Measurements from ENCODE around the gene DICER1.

Gene DICER1

DNA sequence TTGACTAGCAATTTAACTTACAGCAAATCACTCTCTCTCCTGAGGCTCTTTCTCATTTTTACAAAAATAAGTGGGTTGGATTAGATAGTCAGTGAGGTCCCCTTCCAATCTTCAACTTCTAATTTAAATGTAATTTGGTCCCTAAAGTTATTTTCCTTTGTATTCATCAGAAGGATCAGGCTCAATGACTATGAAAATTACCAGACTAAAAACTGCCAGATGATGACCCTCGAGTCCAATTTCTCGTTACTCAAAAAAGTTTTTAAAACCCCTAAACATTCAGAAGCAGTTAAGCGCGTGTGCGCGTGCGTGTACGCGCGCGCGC is 34.7 kb downstream of the DICER1 start:
- Histone ChIP-seq H2AFZ (ENCODE audit: low read depth, low read length) (no peak overlapping the region), H3K27ac (ENCODE audit: low read length) (no peak overlapping the region), H3K36me3 (ENCODE audit: insufficient read depth, low read length) (peaks cover 86% of the 10 kb centered on the region), H3K9me3 (ENCODE audit: insufficient read depth, low read length, severe bottlenecking) (no peaks in the 10 kb centered on the region), H3K9ac (ENCODE audit: low read depth, low read length) (no peak overlapping the region), H3K79me2 (ENCODE audit: insufficient read depth, low read length) (peaks cover 23% of the 10 kb centered on the region; the same call in 1 of the 2 replicates), H3K4me3 (ENCODE audit: low read depth in 1 of 2, low read length in 2 of 2) (no peak overlapping the region), H3K4me2 (ENCODE audit: insufficient read depth, low read length) (no peak overlapping the region), H3K27me3 (ENCODE audit: insufficient read depth, low read length, poor library complexity) (no peaks in the 10 kb centered on the region), H3K4me1 (ENCODE audit: insufficient read depth, low read length) (no peaks in the 10 kb centered on the region), H4K20me1 (ENCODE audit: insufficient read depth, low read length) (peaks cover 7% of the 10 kb centered on the region; the same call in 1 of the 2 replicates)
- TF ChIP-seq, protein P1, sequence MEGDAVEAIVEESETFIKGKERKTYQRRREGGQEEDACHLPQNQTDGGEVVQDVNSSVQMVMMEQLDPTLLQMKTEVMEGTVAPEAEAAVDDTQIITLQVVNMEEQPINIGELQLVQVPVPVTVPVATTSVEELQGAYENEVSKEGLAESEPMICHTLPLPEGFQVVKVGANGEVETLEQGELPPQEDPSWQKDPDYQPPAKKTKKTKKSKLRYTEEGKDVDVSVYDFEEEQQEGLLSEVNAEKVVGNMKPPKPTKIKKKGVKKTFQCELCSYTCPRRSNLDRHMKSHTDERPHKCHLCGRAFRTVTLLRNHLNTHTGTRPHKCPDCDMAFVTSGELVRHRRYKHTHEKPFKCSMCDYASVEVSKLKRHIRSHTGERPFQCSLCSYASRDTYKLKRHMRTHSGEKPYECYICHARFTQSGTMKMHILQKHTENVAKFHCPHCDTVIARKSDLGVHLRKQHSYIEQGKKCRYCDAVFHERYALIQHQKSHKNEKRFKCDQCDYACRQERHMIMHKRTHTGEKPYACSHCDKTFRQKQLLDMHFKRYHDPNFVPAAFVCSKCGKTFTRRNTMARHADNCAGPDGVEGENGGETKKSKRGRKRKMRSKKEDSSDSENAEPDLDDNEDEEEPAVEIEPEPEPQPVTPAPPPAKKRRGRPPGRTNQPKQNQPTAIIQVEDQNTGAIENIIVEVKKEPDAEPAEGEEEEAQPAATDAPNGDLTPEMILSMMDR (IDR thresholded peaks at IDR 0.05; ENCODE audit: borderline replicate concordance, extremely low read depth, low read length, poor library complexity, severe bottlenecking): no peak
- TF ChIP-seq EZH2 (IDR thresholded peaks at IDR 0.05; ENCODE audit: borderline replicate concordance, low read depth, low read length, severe bottlenecking): no peak
- ATAC-seq (ENCODE audit: insufficient read depth, low read depth) (no peak), DNase-seq (no peak)

DNA sequence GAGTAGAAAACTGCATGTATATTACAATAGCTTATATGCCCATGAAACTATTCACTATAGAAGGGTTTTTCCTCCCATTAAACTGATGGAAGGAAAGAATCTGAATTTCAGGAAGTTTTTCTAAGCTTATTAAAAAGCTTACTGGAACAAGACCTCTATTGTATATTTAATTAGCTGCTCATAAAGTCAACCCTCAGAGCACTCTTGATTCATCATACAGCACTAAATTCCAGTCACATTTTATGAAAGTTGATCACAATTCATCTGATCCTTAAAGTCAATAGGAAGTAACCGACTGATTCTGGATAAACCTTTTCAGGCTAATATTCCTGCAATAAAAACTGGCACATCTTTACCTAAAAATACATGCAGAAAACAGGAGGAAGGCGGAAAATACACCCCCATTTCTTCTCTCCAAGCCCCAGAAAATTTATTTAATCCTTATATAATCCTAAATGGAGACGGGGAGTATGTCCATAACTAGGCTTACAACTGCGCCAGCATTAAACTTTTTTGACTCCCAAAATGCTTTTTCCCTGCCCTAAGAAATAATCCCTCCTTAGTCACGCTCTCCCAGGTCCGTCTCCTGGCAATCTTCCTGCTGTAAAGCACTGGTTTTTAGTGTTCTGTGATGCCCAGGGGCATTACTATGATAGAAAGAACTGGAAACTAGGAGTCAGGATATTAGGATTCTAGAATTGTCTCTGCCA is 35.3 kb downstream of the DICER1 start:
- Histone ChIP-seq H2AFZ (ENCODE audit: low read depth, low read length) (no peak overlapping the region), H3K9me3 (ENCODE audit: insufficient read depth, low read length, severe bottlenecking) (no peaks in the 10 kb centered on the region), H3K36me3 (ENCODE audit: insufficient read depth, low read length) (peaks cover 86% of the 10 kb centered on the region), H3K4me2 (ENCODE audit: insufficient read depth, low read length) (no peak overlapping the region), H3K9ac (ENCODE audit: low read depth, low read length) (no peak overlapping the region), H4K20me1 (ENCODE audit: insufficient read depth, low read length) (peaks cover 6% of the 10 kb centered on the region; the same call in 1 of the 2 replicates), H3K27ac (ENCODE audit: low read length) (no peak overlapping the region), H3K4me1 (ENCODE audit: insufficient read depth, low read length) (no peaks in the 10 kb centered on the region), H3K4me3 (ENCODE audit: low read depth in 1 of 2, low read length in 2 of 2) (no peak overlapping the region), H3K79me2 (ENCODE audit: insufficient read depth, low read length) (peaks cover 23% of the 10 kb centered on the region; the same call in 1 of the 2 replicates), H3K27me3 (ENCODE audit: insufficient read depth, low read length, poor library complexity) (no peaks in the 10 kb centered on the region)
- ATAC-seq (ENCODE audit: insufficient read depth, low read depth) (no peak), DNase-seq (no peak)
- TF ChIP-seq, protein P1 (IDR thresholded peaks at IDR 0.05; ENCODE audit: borderline replicate concordance, extremely low read depth, low read length, poor library complexity, severe bottlenecking): no peak
- no peak for TF ChIP-seq EZH2 (IDR thresholded peaks at IDR 0.05; ENCODE audit: borderline replicate concordance, low read depth, low read length, severe bottlenecking)

DNA sequence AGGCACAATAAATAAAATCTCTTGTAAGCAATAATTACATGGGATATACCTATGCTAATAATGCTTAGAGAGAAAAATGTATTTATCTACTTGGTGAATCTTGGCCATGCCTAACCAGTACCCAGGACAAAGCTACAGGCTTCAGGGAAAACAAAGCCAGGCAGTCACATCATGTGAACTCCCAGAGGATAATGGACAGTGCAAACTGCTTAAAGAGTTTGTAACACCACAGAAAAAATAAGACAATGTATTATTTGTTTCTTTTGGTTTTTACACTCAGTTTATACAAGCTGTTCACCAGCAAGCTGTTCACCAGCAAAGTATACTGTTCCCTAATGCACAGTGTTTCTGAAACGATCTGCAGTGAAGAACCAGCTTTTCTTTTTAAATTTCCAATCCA is 38.0 kb downstream of the DICER1 start:
- Histone ChIP-seq H3K36me3 (ENCODE audit: insufficient read depth, low read length) (peaks cover 93% of the 10 kb centered on the region), H3K4me1 (ENCODE audit: insufficient read depth, low read length) (no peaks in the 10 kb centered on the region), H3K79me2 (ENCODE audit: insufficient read depth, low read length) (peaks cover 18% of the 10 kb centered on the region; the same call in 1 of the 2 replicates), H3K4me3 (ENCODE audit: low read depth in 1 of 2, low read length in 2 of 2) (no peak overlapping the region), H3K27me3 (ENCODE audit: insufficient read depth, low read length, poor library complexity) (no peaks in the 10 kb centered on the region), H3K27ac (ENCODE audit: low read length) (no peak overlapping the region), H4K20me1 (ENCODE audit: insufficient read depth, low read length) (peaks cover 6% of the 10 kb centered on the region; the same call in 1 of the 2 replicates), H3K9ac (ENCODE audit: low read depth, low read length) (no peak overlapping the region), H2AFZ (ENCODE audit: low read depth, low read length) (no peak overlapping the region), H3K9me3 (ENCODE audit: insufficient read depth, low read length, severe bottlenecking) (no peaks in the 10 kb centered on the region), H3K4me2 (ENCODE audit: insufficient read depth, low read length) (no peak overlapping the region)
- TF ChIP-seq, protein P1 (IDR thresholded peaks at IDR 0.05; ENCODE audit: borderline replicate concordance, extremely low read depth, low read length, poor library complexity, severe bottlenecking): no peak
- no peak for TF ChIP-seq EZH2 (IDR thresholded peaks at IDR 0.05; ENCODE audit: borderline replicate concordance, low read depth, low read length, severe bottlenecking)
- ATAC-seq (ENCODE audit: insufficient read depth, low read depth) (no peak), DNase-seq (no peak)

All from DND-41 (cell line).